Small intestine (tissue), 7 donors: ENCODE measurements around the gene KIF21B. TPM values are rescaled to one million over a fixed set of nuclear protein-coding genes. Genes with fewer than 3 reads are reported as not detected.

Experiments
- DNase-seq, 2 donors: peaks; one replicate each; pipeline versions ENCODE4 v3.0.0 to v3.0.0-alpha.2; 2013
- FAIRE-seq: peaks from 2 replicates; lab custom pipeline; 2012; peaks lifted over from hg19 to GRCh38; lab: Jason Lieb, UNC
- H3K27ac ChIP-seq, 3 donors: one replicate each; pipeline ENCODE4 v1.5.1; 2013; ENCODE audit warnings: low read length in 2 of 3, mild to moderate bottlenecking in 2 of 3, control low read depth in 1 of 3, inconsistent platforms in 1 of 3, low read depth in 1 of 3, moderate library complexity in 1 of 3
- H3K27me3 ChIP-seq, 3 donors: one replicate each; pipeline ENCODE4 v1.6.1; 2013; ENCODE audit warnings: low read length in 3 of 3, inconsistent platforms in 1 of 3; ENCODE audit not compliant: control insufficient read depth in 3 of 3, insufficient read depth in 3 of 3
- H3K36me3 ChIP-seq, 3 donors: one replicate each; pipeline ENCODE4 v1.6.1; 2013; ENCODE audit warnings: low read length in 3 of 3, inconsistent platforms in 1 of 3, low read depth in 1 of 3, mild to moderate bottlenecking in 1 of 3, moderate library complexity in 1 of 3; ENCODE audit not compliant: control insufficient read depth in 3 of 3, insufficient read depth in 2 of 3
- H3K4me1 ChIP-seq, 3 donors: one replicate each; pipeline ENCODE4 v1.6.1; 2013; ENCODE audit warnings: low read length in 2 of 3, inconsistent platforms in 1 of 3, low read depth in 1 of 3, mild to moderate bottlenecking in 1 of 3, moderate library complexity in 1 of 3; ENCODE audit not compliant: control insufficient read depth in 3 of 3, insufficient read depth in 2 of 3
- H3K4me3 ChIP-seq, 3 donors: one replicate each; pipeline ENCODE4 v1.5.1; 2013; ENCODE audit warnings: low read length in 3 of 3, control low read depth in 1 of 3, inconsistent platforms in 1 of 3, low read depth in 1 of 3, mild to moderate bottlenecking in 1 of 3, moderate library complexity in 1 of 3
- H3K9me3 ChIP-seq, 2 donors: one replicate each; pipeline ENCODE4 v1.6.1; 2013; ENCODE audit warnings: low read depth in 1 of 2, low read length in 1 of 2; ENCODE audit not compliant: control insufficient read depth in 2 of 2, insufficient read depth in 1 of 2
- WGBS, 3 donors: extraction: QIAGEN DNeasy Blood & Tissue Kit; methylation state at CpG; one replicate each; pipeline ENCODE4 v1.1.7; 2013; 5-methylcytosine and 5-hydroxymethylcytosine counted together
- polyA plus RNA-seq, 4 donors: library from polyadenylated mRNA; stranded (reverse) in 3 of 4; unstranded in 1 of 4; fragments of 200-250 nt in 3 of 4; fragments of 120-200 nt in 1 of 4; gene quantifications; one replicate each; pipeline versions ENCODE4 v1.2.1 to v1.2.3, GENCODE V29; 2013
- donor health status: healthy with polysubstance abuse.
- donor health status: control.
- donor health status: control.
- donor health status: Bipolar disorder and iron deficiency.
- donor health status: healthy.

Gene KIF21B
- polyA plus RNA-seq, 4 donors, result 0.89 to 12.9 (median 1.8) TPM

GRCh38 chr1:200992382-200993048, 31.0 kb downstream of the KIF21B start:
- H3K36me3 ChIP-seq, result peaks cover 4 to 21% (median 13%) of the 10 kb centered on the region in 3 donors
- DNase-seq (no peak), FAIRE-seq (no peak)
- H3K27me3 ChIP-seq, result no peaks in the 10 kb centered on the region
- no peak overlapping the region for H3K4me3 ChIP-seq
- peaks cover 0 to 4% (median 0%) of the 10 kb centered on the region in 3 donors for H3K4me1 ChIP-seq
- peaks cover 0 to 10% of the 10 kb centered on the region in 2 donors for H3K9me3 ChIP-seq
- WGBS, 3 donors, result 29 to 72% (median 58%) methylated on average over 4 of the region's 4 CpGs
- H3K27ac ChIP-seq, result no peak overlapping the region

DNA sequence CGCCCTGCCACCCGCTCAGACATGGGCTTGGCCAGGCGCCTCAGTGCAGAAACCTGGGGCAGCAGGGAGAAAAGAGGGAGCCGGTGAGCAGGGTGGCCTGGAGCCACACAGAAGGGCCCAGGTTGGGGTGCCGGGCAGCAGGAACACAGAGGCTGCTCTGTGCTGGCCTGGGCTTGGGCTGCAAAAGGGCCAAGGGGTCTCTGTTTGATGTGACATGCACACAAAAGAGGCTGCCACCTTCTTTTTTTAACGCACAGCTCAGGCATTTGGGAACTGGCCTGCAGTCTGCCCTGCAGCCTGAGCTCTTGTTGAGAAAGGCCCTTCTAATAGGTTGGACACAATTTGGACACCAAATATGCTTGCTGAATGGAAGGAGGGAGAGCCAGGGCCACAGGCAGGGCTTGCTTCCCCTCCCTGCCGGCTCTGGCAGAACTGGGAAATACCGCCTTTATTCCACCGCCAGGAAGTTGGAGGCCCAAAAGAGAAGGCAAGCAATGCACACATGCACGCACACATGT, 32.4 kb downstream of the KIF21B start:
- DNase-seq, result no peak
- H3K36me3 ChIP-seq, result peaks cover 4 to 21% (median 13%) of the 10 kb centered on the region in 3 donors
- WGBS, 3 donors, result 83 to 92% (median 88%) methylated on average over 10 of the region's 10 CpGs

GRCh38 chr1:200990114-200990513, 33.4 kb downstream of the KIF21B start:
- peaks cover 0 to 4% (median 0%) of the 10 kb centered on the region in 3 donors for H3K4me1 ChIP-seq
- no peaks in the 10 kb centered on the region for H3K27me3 ChIP-seq
- DNase-seq, result no peak
- H3K36me3 ChIP-seq, result peaks cover 4 to 21% (median 16%) of the 10 kb centered on the region in 3 donors
- H3K4me3 ChIP-seq, result no peak overlapping the region
- no peak for FAIRE-seq
- 88 to 95% (median 93%) methylated on average over 8 to 9 of the region's 9 CpGs for WGBS, 3 donors
- peaks cover 0 to 10% of the 10 kb centered on the region in 2 donors for H3K9me3 ChIP-seq
- no peak overlapping the region for H3K27ac ChIP-seq

More for the DNA sequence above, 32.4 kb downstream of the KIF21B start:
- H3K27me3 ChIP-seq, result no peaks in the 10 kb centered on the region
- H3K9me3 ChIP-seq, result peaks cover 0 to 10% of the 10 kb centered on the region in 2 donors
- no peak for FAIRE-seq
- no peak overlapping the region for H3K4me3 ChIP-seq
- peaks cover 0 to 4% (median 0%) of the 10 kb centered on the region in 3 donors for H3K4me1 ChIP-seq
- no peak overlapping the region for H3K27ac ChIP-seq

GRCh38 chr1:200989337-200989736, 34.2 kb downstream of the KIF21B start:
- DNase-seq (no peak), FAIRE-seq (no peak)
- Histone ChIP-seq H3K27me3 (no peaks in the 10 kb centered on the region), H3K36me3 (peaks cover 4 to 21% (median 16%) of the 10 kb centered on the region in 3 donors), H3K4me3 (no peak overlapping the region), H3K9me3 (peaks cover 0 to 10% of the 10 kb centered on the region in 2 donors), H3K4me1 (peaks cover 0 to 4% (median 0%) of the 10 kb centered on the region in 3 donors), H3K27ac (no peak overlapping the region)
- 85 to 98% (median 92%) methylated on average over 4 of the region's 4 CpGs for WGBS, 3 donors

- no peak overlapping the region for H3K4me3 ChIP-seq
- DNase-seq, result no peak
- WGBS, 3 donors, result 97 to 98% (median 98%) methylated on average over 9 of the region's 9 CpGs
Measured at GRCh38 chr1:200988693-200989092, 34.8 kb downstream of the KIF21B start.

GRCh38 chr1:200985481-200985880, 38.0 kb downstream of the KIF21B start:
- Histone ChIP-seq H3K27me3 (no peaks in the 10 kb centered on the region), H3K4me3 (no peak overlapping the region), H3K36me3 (peaks cover 4 to 15% (median 15%) of the 10 kb centered on the region in 3 donors), H3K9me3 (peaks cover 0 to 10% of the 10 kb centered on the region in 2 donors), H3K4me1 (no peaks in the 10 kb centered on the region), H3K27ac (no peak overlapping the region)
- WGBS, 3 donors, result 75 to 96% (median 88%) methylated on average over 1 of the region's 1 CpG
- FAIRE-seq (no peak), DNase-seq (no peak)

More at GRCh38 chr1:200988693-200989092, 34.8 kb downstream of the KIF21B start:
- Histone ChIP-seq H3K27me3 (no peaks in the 10 kb centered on the region), H3K9me3 (peaks cover 0 to 10% of the 10 kb centered on the region in 2 donors), H3K36me3 (peaks cover 4 to 21% (median 16%) of the 10 kb centered on the region in 3 donors), H3K4me1 (peaks cover 0 to 4% (median 0%) of the 10 kb centered on the region in 3 donors), H3K27ac (no peak overlapping the region)
- FAIRE-seq, result no peak

GRCh38 chr1:200983035-200983561, 40.4 kb downstream of the KIF21B start:
- H3K4me1 ChIP-seq, result no peaks in the 10 kb centered on the region
- H3K9me3 ChIP-seq, result peaks cover 0 to 13% of the 10 kb centered on the region in 2 donors
- FAIRE-seq (no peak), DNase-seq (no peak)
- no peak overlapping the region for H3K4me3 ChIP-seq
- H3K36me3 ChIP-seq, result peaks cover 0 to 9% (median under 1%) of the 10 kb centered on the region in 3 donors
- H3K27me3 ChIP-seq, result no peaks in the 10 kb centered on the region
- WGBS, 3 donors, result 93 to 95% (median 94%) methylated on average over 11 to 12 of the region's 12 CpGs
- H3K27ac ChIP-seq, result no peak overlapping the region

- Histone ChIP-seq H3K4me1 (no peaks in the 10 kb centered on the region), H3K4me3 (no peak overlapping the region), H3K27me3 (no peaks in the 10 kb centered on the region), H3K36me3 (peaks cover 0 to 6% (median 0%) of the 10 kb centered on the region in 3 donors), H3K9me3 (peaks cover 0 to 11% of the 10 kb centered on the region in 2 donors), H3K27ac (no peak overlapping the region)
- DNase-seq (no peak), FAIRE-seq (no peak)
- WGBS, 3 donors, result 77 to 88% (median 85%) methylated on average over 19 of the region's 19 CpGs
Measured at GRCh38 chr1:200982071-200982945, 41.2 kb downstream of the KIF21B start.
